HL-60/S4 (cell line): ENCODE measurements around the gene HOXD13.

ENCODE experiments used
- in situ Hi-C: fragments of 300-500 bp; cut with MboI; formaldehyde crosslinking; loops from 2 replicates; pipeline ENCODE4 v1.14.3; 2022; ENCODE audit warnings: low sequenced_read_pairs

HOXD13 gene

GRCh38 chr2:176117162-176117822 is 24.8 kb downstream of the HOXD13 start:
- in situ Hi-C loops, result no loop called here

- in situ Hi-C loops, result no loop called here
These were observed 25.4 kb downstream of the HOXD13 start for GRCh38 chr2:176117823-176118371.

- in situ Hi-C loops, result no loop called here
These were observed 26.2 kb downstream of the HOXD13 start for GRCh38 chr2:176118601-176119339.

- in situ Hi-C loops, result loop anchor here (10.0 kb wide), 1 partner anchor 1034 kb away; no protein-coding TSS in a partner anchor
These were observed 28.1 kb downstream of the HOXD13 start for GRCh38 chr2:176120364-176121189.

GRCh38 chr2:176121190-176122051 is 28.9 kb downstream of the HOXD13 start:
- in situ Hi-C loops, result loop anchor here (10.0 kb wide), 1 partner anchor 1033 kb away; no protein-coding TSS in a partner anchor

DNA sequence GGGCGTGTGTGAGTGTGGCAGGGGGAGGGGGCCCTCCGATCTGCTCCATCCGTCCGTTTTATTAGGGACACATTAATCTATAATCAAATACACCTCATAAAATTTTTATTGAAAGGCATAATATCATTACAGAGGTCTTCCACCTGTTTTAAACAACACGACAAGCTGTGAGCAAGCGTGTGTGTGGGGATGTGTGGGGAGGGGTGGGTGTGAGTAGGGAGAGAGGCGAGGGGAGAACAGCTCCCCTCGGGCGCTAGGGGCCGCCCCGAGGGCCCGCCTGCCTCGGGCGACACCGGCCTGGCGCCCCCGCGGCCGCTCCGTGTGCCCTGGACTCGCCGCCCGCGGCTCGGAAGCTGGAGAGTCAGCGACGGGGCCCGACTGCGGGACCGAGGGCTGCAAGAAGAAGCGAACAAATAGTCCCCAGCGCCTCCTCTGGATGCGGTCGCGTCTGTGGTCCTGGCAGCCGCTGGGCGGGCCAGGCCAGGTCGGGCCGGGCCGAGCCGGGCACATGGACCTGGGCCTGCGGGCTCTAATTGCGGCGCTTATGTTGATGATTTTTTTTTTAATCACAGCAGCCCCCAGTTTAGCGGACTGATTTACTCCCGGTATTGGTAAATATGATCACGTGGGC is 29.6 kb downstream of the HOXD13 start:
- in situ Hi-C loops, result loop anchor here (10.0 kb wide), 1 partner anchor 1033 kb away; no protein-coding TSS in a partner anchor

GRCh38 chr2:176122683-176123410 is 30.3 kb downstream of the HOXD13 start, which contains the start of gene HOXD9:
Gene HOXD9 (plus strand): TSS chr2:176122719. CDS start chr2:176122769, 50 bp downstream.
- in situ Hi-C loops, result loop anchor here (10.0 kb wide), 1 partner anchor 1032 kb away; no protein-coding TSS in a partner anchor

GRCh38 chr2:176123411-176124109 is 31.0 kb downstream of the HOXD13 start:
- in situ Hi-C loops, result loop anchor here (10.0 kb wide), 1 partner anchor 1031 kb away; no protein-coding TSS in a partner anchor

DNA sequence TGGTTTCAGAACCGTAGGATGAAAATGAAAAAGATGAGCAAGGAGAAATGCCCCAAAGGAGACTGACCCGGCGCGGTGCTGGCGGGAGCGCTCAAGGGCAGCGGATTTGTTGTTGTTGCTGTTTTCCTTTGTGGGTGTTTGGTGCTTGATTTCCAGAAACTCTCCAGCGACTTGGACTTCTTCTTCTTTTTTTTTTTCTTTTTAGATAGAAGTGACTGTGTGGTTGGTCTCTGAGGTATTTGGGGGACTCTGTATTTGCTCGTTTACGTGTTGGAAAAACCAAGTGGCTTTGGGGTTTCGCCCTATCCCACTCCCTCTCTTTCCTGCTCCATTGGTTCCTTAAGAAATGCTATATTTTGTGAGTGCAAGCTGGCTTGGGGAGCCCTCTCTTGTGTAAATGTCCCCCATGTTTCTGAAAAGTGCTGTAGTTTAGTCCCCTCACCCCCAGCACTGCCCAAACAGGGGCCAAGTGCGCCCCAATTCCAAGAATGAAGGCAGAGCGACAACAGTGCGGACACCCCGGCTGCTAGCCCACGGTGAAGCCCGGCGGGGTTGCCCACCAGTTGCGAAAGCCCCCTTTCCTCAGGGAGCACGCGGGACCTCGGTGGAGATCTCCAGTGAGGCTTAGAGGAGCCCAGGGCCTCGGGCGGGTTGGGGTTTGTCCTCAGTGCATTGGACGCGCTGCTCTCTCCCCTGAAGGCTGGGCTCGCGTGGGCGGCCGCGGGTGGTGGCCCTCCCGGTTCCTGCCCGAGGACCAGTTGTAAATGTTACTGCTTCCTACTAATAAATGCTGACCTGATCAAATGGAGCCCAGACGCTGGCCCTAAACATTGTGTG is 31.8 kb downstream of the HOXD13 start:
- in situ Hi-C loops, result loop anchor here (10.0 kb wide), 1 partner anchor 1030 kb away; no protein-coding TSS in a partner anchor

DNA sequence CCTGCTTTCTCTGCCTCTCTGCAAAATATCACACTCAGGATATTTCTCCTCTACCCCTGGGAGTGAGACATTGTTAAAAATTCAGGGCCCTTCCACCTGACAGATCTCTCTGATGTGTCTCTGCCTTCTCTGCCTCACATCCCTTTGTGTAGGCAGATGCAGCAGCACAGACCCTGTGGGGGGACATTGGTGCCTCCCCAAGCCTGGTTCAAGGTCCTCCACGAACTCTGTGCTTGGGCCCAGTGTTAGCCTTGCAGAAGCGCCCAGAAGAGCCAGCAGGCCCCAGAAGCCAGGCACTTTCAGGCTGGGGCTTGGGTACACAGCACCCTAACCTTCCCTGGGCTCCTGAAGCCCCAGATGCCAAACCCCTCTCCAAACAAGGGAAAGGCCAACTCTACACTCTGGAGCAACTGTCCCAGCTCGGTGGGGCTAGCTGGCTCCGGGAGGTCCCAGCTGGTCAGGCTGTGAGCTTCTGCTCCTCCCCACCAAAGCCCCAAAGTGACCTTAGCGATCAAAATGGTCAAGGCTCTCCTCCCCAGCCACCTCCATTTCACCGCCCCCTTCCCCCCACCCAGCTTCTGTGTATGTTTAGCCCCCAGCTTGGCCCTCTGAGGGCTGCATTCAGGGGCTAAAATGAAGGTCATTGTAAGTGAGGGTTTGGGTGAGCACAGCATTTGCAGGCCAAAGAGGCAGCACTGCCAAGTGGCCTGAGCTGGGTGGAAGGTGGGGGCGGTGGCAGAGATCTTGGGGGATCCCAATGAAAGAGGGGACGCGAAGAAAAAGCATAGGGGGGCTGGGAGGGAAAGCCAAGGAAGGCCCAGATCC is 32.6 kb downstream of the HOXD13 start:
- in situ Hi-C loops, result loop anchor here (10.0 to 25.0 kb wide), 4 partner anchors 337 to 1187 kb away; no protein-coding TSS in a partner anchor

DNA sequence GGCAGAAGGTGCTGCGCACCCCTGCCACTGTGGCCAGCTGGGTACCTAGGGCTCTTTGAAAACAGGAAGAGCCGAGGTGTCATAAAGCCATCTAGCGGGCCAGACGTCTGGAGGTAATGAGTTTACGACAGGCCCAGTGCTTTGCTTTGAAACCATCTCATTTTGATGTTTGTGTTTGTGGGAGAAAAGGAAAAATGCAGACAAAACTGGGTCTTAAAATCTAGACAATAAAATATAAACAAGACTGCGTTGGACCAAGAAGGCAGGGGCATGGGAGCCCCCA is 33.2 kb downstream of the HOXD13 start:
- in situ Hi-C loops, result loop anchor here (10.0 to 25.0 kb wide), 4 partner anchors 337 to 1187 kb away; no protein-coding TSS in a partner anchor

GRCh38 chr2:176126929-176127773 is 34.6 kb downstream of the HOXD13 start:
- in situ Hi-C loops, result loop anchor here (10.0 to 25.0 kb wide), 4 partner anchors 335 to 1185 kb away; no protein-coding TSS in a partner anchor

- in situ Hi-C loops, result loop anchor here (10.0 to 25.0 kb wide), 4 partner anchors 335 to 1185 kb away; no protein-coding TSS in a partner anchor
These were observed 35.2 kb downstream of the HOXD13 start for GRCh38 chr2:176127774-176128072.

GRCh38 chr2:176128172-176128981 is 35.9 kb downstream of the HOXD13 start:
- in situ Hi-C loops, result loop anchor here (10.0 to 25.0 kb wide), 4 partner anchors 334 to 1184 kb away; no protein-coding TSS in a partner anchor
